ENCODE data around the gene ADA.

ADA gene

GRCh38 chr20:44620030-44620429 lies 31.5 kb downstream of the ADA start:
- H3K9me3 ChIP-seq (replicated peaks; ENCODE audit: insufficient read depth, low read length): no peaks in the 10 kb centered on the region
- DNase-seq: no peak
- no peak overlapping the region for H3K27ac ChIP-seq (ENCODE audit: low read length)
- H3K4me3 ChIP-seq (ENCODE audit: low read length): no peak overlapping the region
- no peaks in the 10 kb centered on the region for H3K4me1 ChIP-seq (ENCODE audit: low read length)
- TF ChIP-seq EZH2 (optimal IDR thresholded peaks at IDR 0.05; ENCODE audit: low read depth, low read length) (no peak), EZH2phosphoT487 (IDR thresholded peaks at IDR 0.05; ENCODE audit: low read length) (no peak), CTCF (IDR thresholded peaks at IDR 0.05; ENCODE audit: low read length) (no peak)
- H3K9me2 ChIP-seq (replicated peaks; ENCODE audit: insufficient read depth, low read length): no peaks in the 10 kb centered on the region
- H4K20me1 ChIP-seq (ENCODE audit: insufficient read depth, low read length): no peaks in the 10 kb centered on the region
- no peak overlapping the region for H3K4me2 ChIP-seq (ENCODE audit: low read depth, low read length)
- 0 out of 2 replicates have a peak, but pooled peaks cover 6% of the 10 kb centered on the region for H3K79me2 ChIP-seq (ENCODE audit: low read length)
- peaks cover 37% of the 10 kb centered on the region for H3K36me3 ChIP-seq (replicated peaks; ENCODE audit: insufficient read depth, low read length)
- H3K9ac ChIP-seq (ENCODE audit: low read length): no peak overlapping the region
- no peaks in the 10 kb centered on the region for H3K27me3 ChIP-seq (replicated peaks; ENCODE audit: insufficient read depth, low read length)
- no peaks in the 10 kb centered on the region for H3F3A ChIP-seq (ENCODE audit: insufficient read depth, low read length)
- H2AFZ ChIP-seq (ENCODE audit: low read length): no peak overlapping the region

GRCh38 chr20:44619294-44619693 lies 32.2 kb downstream of the ADA start:
- Histone ChIP-seq H3K36me3 (replicated peaks; ENCODE audit: insufficient read depth, low read length) (peaks cover 30% of the 10 kb centered on the region), H3K4me1 (ENCODE audit: low read length) (no peaks in the 10 kb centered on the region), H3K9me3 (replicated peaks; ENCODE audit: insufficient read depth, low read length) (no peaks in the 10 kb centered on the region), H3K27me3 (replicated peaks; ENCODE audit: insufficient read depth, low read length) (no peaks in the 10 kb centered on the region), H3K79me2 (ENCODE audit: low read length) (0 out of 2 replicates have a peak, but pooled peaks cover 4% of the 10 kb centered on the region), H2AFZ (ENCODE audit: low read length) (no peak overlapping the region), H3K9me2 (replicated peaks; ENCODE audit: insufficient read depth, low read length) (no peaks in the 10 kb centered on the region), H4K20me1 (ENCODE audit: insufficient read depth, low read length) (no peaks in the 10 kb centered on the region), H3F3A (ENCODE audit: insufficient read depth, low read length) (no peaks in the 10 kb centered on the region), H3K9ac (ENCODE audit: low read length) (no peak overlapping the region), H3K4me2 (ENCODE audit: low read depth, low read length) (no peak overlapping the region), H3K4me3 (ENCODE audit: low read length) (no peak overlapping the region), H3K27ac (ENCODE audit: low read length) (no peak overlapping the region)
- TF ChIP-seq EZH2 (optimal IDR thresholded peaks at IDR 0.05; ENCODE audit: low read depth, low read length): no peak
- TF ChIP-seq CTCF (IDR thresholded peaks at IDR 0.05; ENCODE audit: low read length): no peak
- TF ChIP-seq EZH2phosphoT487 (IDR thresholded peaks at IDR 0.05; ENCODE audit: low read length): no peak
- no peak for DNase-seq

GRCh38 chr20:44618318-44618731 lies 33.2 kb downstream of the ADA start:
- no peak overlapping the region for H2AFZ ChIP-seq (ENCODE audit: low read length)
- no peaks in the 10 kb centered on the region for H3K79me2 ChIP-seq (ENCODE audit: low read length)
- H3K36me3 ChIP-seq (replicated peaks; ENCODE audit: insufficient read depth, low read length): peaks cover 28% of the 10 kb centered on the region
- H3K9ac ChIP-seq (ENCODE audit: low read length): no peak overlapping the region
- H3K9me2 ChIP-seq (replicated peaks; ENCODE audit: insufficient read depth, low read length): no peaks in the 10 kb centered on the region
- TF ChIP-seq EZH2 (optimal IDR thresholded peaks at IDR 0.05; ENCODE audit: low read depth, low read length): no peak
- no peak for TF ChIP-seq CTCF (IDR thresholded peaks at IDR 0.05; ENCODE audit: low read length)
- no peak for TF ChIP-seq EZH2phosphoT487 (IDR thresholded peaks at IDR 0.05; ENCODE audit: low read length)
- no peaks in the 10 kb centered on the region for H3F3A ChIP-seq (ENCODE audit: insufficient read depth, low read length)
- H3K9me3 ChIP-seq (replicated peaks; ENCODE audit: insufficient read depth, low read length): no peaks in the 10 kb centered on the region
- DNase-seq: no peak
- no peaks in the 10 kb centered on the region for H3K27me3 ChIP-seq (replicated peaks; ENCODE audit: insufficient read depth, low read length)
- no peak overlapping the region for H3K4me2 ChIP-seq (ENCODE audit: low read depth, low read length)
- no peak overlapping the region for H3K4me3 ChIP-seq (ENCODE audit: low read length)
- no peaks in the 10 kb centered on the region for H4K20me1 ChIP-seq (ENCODE audit: insufficient read depth, low read length)
- H3K27ac ChIP-seq (ENCODE audit: low read length): no peak overlapping the region
- no peaks in the 10 kb centered on the region for H3K4me1 ChIP-seq (ENCODE audit: low read length)
